Trophoblast cell (in vitro differentiated cells and primary cell): ENCODE results near the gene TOM1L2.

Experiments
- DNase-seq, 2 donors: peaks; one replicate each; pipeline ENCODE4 v3.0.0-alpha.2; 2016
- H2AFZ ChIP-seq: 2 replicates; pipeline ENCODE4 v1.6.1; 2013; ENCODE audit warnings: low read length, moderate library complexity, mild to moderate bottlenecking; ENCODE audit not compliant: insufficient read depth, poor library complexity
- H2AK5ac ChIP-seq: 2 replicates; pipeline ENCODE4 v1.6.1; 2013; ENCODE audit warnings: mild to moderate bottlenecking, low read length
- H2BK120ac ChIP-seq: 2 replicates; pipeline ENCODE4 v1.6.1; 2013; ENCODE audit warnings: low read length, mild to moderate bottlenecking, moderate library complexity; ENCODE audit not compliant: insufficient read depth, poor library complexity
- H2BK12ac ChIP-seq: 2 replicates; pipeline ENCODE4 v1.6.1; 2013; ENCODE audit warnings: mild to moderate bottlenecking, low read length, moderate library complexity
- H2BK5ac ChIP-seq: 2 replicates; pipeline ENCODE4 v1.6.1; 2013; ENCODE audit warnings: low read length, low read depth, moderate library complexity, mild to moderate bottlenecking; ENCODE audit not compliant: poor library complexity
- H3K14ac ChIP-seq: 2 replicates; pipeline ENCODE4 v1.6.1; 2013; ENCODE audit warnings: mild to moderate bottlenecking, low read length
- H3K18ac ChIP-seq: 2 replicates; pipeline ENCODE4 v1.6.1; 2013; ENCODE audit warnings: mild to moderate bottlenecking, low read length
- H3K23ac ChIP-seq: 2 replicates; pipeline ENCODE4 v1.6.1; 2013; ENCODE audit warnings: low read length
- H3K27ac ChIP-seq: 2 replicates; pipeline ENCODE4 v1.5.1; 2013; ENCODE audit warnings: low read depth, mild to moderate bottlenecking, inconsistent platforms, low read length, moderate library complexity
- H3K27me3 ChIP-seq: 2 replicates; pipeline ENCODE4 v1.6.1; 2013; ENCODE audit warnings: inconsistent platforms, mild to moderate bottlenecking, low read length, moderate library complexity; ENCODE audit not compliant: insufficient read depth
- H3K36me3 ChIP-seq, 2 experiments: 1 replicate in 1 of 2; 2 replicates in 1 of 2; pipeline ENCODE4 v1.6.1; 2013; ENCODE audit warnings: low read length in 2 of 2, mild to moderate bottlenecking in 2 of 2, moderate library complexity in 1 of 2; ENCODE audit not compliant: insufficient read depth in 2 of 2, control insufficient read depth in 1 of 2
- H3K4ac ChIP-seq: 2 replicates; pipeline ENCODE4 v1.6.1; 2013; ENCODE audit warnings: low read depth, mild to moderate bottlenecking, low read length, moderate library complexity
- H3K4me1 ChIP-seq, 2 experiments: 1 replicate in 1 of 2; 2 replicates in 1 of 2; pipeline ENCODE4 v1.6.1; 2013; ENCODE audit warnings: low read length in 2 of 2, mild to moderate bottlenecking in 2 of 2, moderate library complexity in 1 of 2; ENCODE audit not compliant: insufficient read depth in 2 of 2, control insufficient read depth in 1 of 2
- H3K4me2 ChIP-seq: 2 replicates; pipeline ENCODE4 v1.6.1; 2013; ENCODE audit warnings: inconsistent platforms, mild to moderate bottlenecking, low read length, moderate library complexity
- H3K4me3 ChIP-seq: 2 replicates; pipeline ENCODE4 v1.5.1; 2013; ENCODE audit warnings: mild to moderate bottlenecking, low read depth, low read length, inconsistent platforms
- H3K79me1 ChIP-seq: one replicate; pipeline ENCODE4 v1.6.1; 2013; ENCODE audit warnings: low read length
- H3K79me2 ChIP-seq: 2 replicates; pipeline ENCODE4 v1.6.1; 2013; ENCODE audit warnings: low read length, mild to moderate bottlenecking; ENCODE audit not compliant: control insufficient read depth, insufficient read depth, poor library complexity
- H3K9ac ChIP-seq: 2 replicates; pipeline ENCODE4 v1.6.1; 2013; ENCODE audit warnings: mild to moderate bottlenecking, low read length
- H3K9me3 ChIP-seq: 2 replicates; pipeline ENCODE4 v1.6.1; 2013; ENCODE audit warnings: low read depth, mild to moderate bottlenecking, control low read depth, inconsistent platforms, low read length; ENCODE audit not compliant: insufficient read depth
- H4K12ac ChIP-seq: 2 replicates; pipeline ENCODE4 v1.6.1; 2013; ENCODE audit warnings: low read depth, mild to moderate bottlenecking, low read length, moderate library complexity
- H4K8ac ChIP-seq: 2 replicates; pipeline ENCODE4 v1.6.1; 2013; ENCODE audit warnings: low read depth, mild to moderate bottlenecking, low read length, moderate library complexity
- H4K91ac ChIP-seq: one replicate; pipeline ENCODE4 v1.6.1; 2013; ENCODE audit warnings: low read depth, mild to moderate bottlenecking, low read length, moderate library complexity
- WGBS: extraction: QIAGEN DNeasy Blood & Tissue Kit; methylation state at CpG from one replicate; pipeline ENCODE4 v1.1.7; 2013; ENCODE audit warnings: missing lambda C conversion rate; ENCODE audit not compliant: insufficient read length, insufficient coverage; ENCODE audit errors: extremely low coverage; 5-methylcytosine and 5-hydroxymethylcytosine counted together

Gene TOM1L2

GRCh38 chr17:17983776-17984175, 11.6 kb upstream of the TOM1L2 start:
- Histone ChIP-seq H3K4me1 (peaks cover 8 to 12% of the 10 kb centered on the region in 2 experiments), H3K9ac (no peak overlapping the region), H3K18ac (no peak overlapping the region), H3K79me1 (no peaks in the 10 kb centered on the region), H3K4me3 (no peak overlapping the region), H3K27ac (no peak overlapping the region), H2BK5ac (no peak overlapping the region), H4K91ac (no peak overlapping the region), H2BK120ac (no peak overlapping the region), H4K8ac (no peak overlapping the region), H2AK5ac (no peak overlapping the region), H3K14ac (no peak overlapping the region), H4K12ac (no peak overlapping the region), H3K4me2 (no peak overlapping the region), H3K79me2 (no peaks in the 10 kb centered on the region), H3K9me3 (no peaks in the 10 kb centered on the region), H3K23ac (no peak overlapping the region), H2AFZ (no peak overlapping the region), H3K27me3 (no peaks in the 10 kb centered on the region), H3K4ac (no peak overlapping the region), H3K36me3 (no peaks in the 10 kb centered on the region), H2BK12ac (no peak overlapping the region)
- no peak for DNase-seq
- WGBS, result no CpG with 5 or more reads among the region's 6 CpGs

- H3K14ac ChIP-seq, result no peak overlapping the region
- no peaks in the 10 kb centered on the region for H3K79me2 ChIP-seq
- H3K36me3 ChIP-seq, result no peaks in the 10 kb centered on the region
- H3K4me1 ChIP-seq, result peaks cover 5 to 8% of the 10 kb centered on the region in 2 experiments
- H3K9me3 ChIP-seq, result no peaks in the 10 kb centered on the region
- H2AFZ ChIP-seq, result no peak overlapping the region
- H3K4ac ChIP-seq, result no peak overlapping the region
- H2BK5ac ChIP-seq, result no peak overlapping the region
- DNase-seq, result no peak
- no CpG with 5 or more reads among the region's 6 CpGs for WGBS
- no peak overlapping the region for H2BK120ac ChIP-seq
- H4K91ac ChIP-seq, result no peak overlapping the region
- H4K8ac ChIP-seq, result no peak overlapping the region
- H2BK12ac ChIP-seq, result no peak overlapping the region
- no peak overlapping the region for H3K27ac ChIP-seq
- H3K18ac ChIP-seq, result no peak overlapping the region
- no peak overlapping the region for H2AK5ac ChIP-seq
- no peak overlapping the region for H3K4me2 ChIP-seq
- H3K23ac ChIP-seq, result no peak overlapping the region
- no peaks in the 10 kb centered on the region for H3K27me3 ChIP-seq
- no peak overlapping the region for H3K9ac ChIP-seq
- H4K12ac ChIP-seq, result no peak overlapping the region
- no peak overlapping the region for H3K4me3 ChIP-seq
- H3K79me1 ChIP-seq, result no peaks in the 10 kb centered on the region
Measured at GRCh38 chr17:17983376-17983775, 11.2 kb upstream of the TOM1L2 start.

GRCh38 chr17:17982801-17983200, 10.6 kb upstream of the TOM1L2 start:
- H3K36me3 ChIP-seq, result no peaks in the 10 kb centered on the region
- no peak overlapping the region for H3K23ac ChIP-seq
- no peaks in the 10 kb centered on the region for H3K79me2 ChIP-seq
- H3K4me1 ChIP-seq, result peaks cover 2 to 3% of the 10 kb centered on the region in 2 experiments
- no peak overlapping the region for H2BK12ac ChIP-seq
- H2BK5ac ChIP-seq, result no peak overlapping the region
- H3K9ac ChIP-seq, result no peak overlapping the region
- no peak overlapping the region for H3K4me3 ChIP-seq
- no peak for DNase-seq
- H3K4me2 ChIP-seq, result no peak overlapping the region
- no peak overlapping the region for H2AK5ac ChIP-seq
- no CpG with 5 or more reads among the region's 9 CpGs for WGBS
- no peak overlapping the region for H2BK120ac ChIP-seq
- H3K18ac ChIP-seq, result no peak overlapping the region
- no peaks in the 10 kb centered on the region for H3K27me3 ChIP-seq
- H3K4ac ChIP-seq, result no peak overlapping the region
- H4K12ac ChIP-seq, result no peak overlapping the region
- no peak overlapping the region for H4K91ac ChIP-seq
- no peaks in the 10 kb centered on the region for H3K9me3 ChIP-seq
- H2AFZ ChIP-seq, result no peak overlapping the region
- no peak overlapping the region for H4K8ac ChIP-seq
- no peak overlapping the region for H3K14ac ChIP-seq
- H3K27ac ChIP-seq, result no peak overlapping the region
- H3K79me1 ChIP-seq, result no peaks in the 10 kb centered on the region

- Histone ChIP-seq H4K91ac (no peak overlapping the region), H3K27ac (no peak overlapping the region), H3K9ac (no peak overlapping the region), H3K4me2 (no peak overlapping the region), H3K9me3 (no peaks in the 10 kb centered on the region), H3K4me1 (no peaks in the 10 kb centered on the region), H2AFZ (no peak overlapping the region), H3K14ac (no peak overlapping the region), H4K8ac (no peak overlapping the region), H2BK120ac (no peak overlapping the region), H2BK12ac (no peak overlapping the region), H2AK5ac (no peak overlapping the region), H3K4ac (no peak overlapping the region), H3K36me3 (no peaks in the 10 kb centered on the region), H2BK5ac (no peak overlapping the region), H3K4me3 (no peak overlapping the region), H3K79me1 (no peaks in the 10 kb centered on the region), H3K18ac (no peak overlapping the region), H3K79me2 (no peaks in the 10 kb centered on the region), H3K23ac (no peak overlapping the region), H3K27me3 (no peaks in the 10 kb centered on the region), H4K12ac (no peak overlapping the region)
- WGBS, result no CpG with 5 or more reads among the region's 9 CpGs
- no peak for DNase-seq
Measured at GRCh38 chr17:17981330-17981729, 9.1 kb upstream of the TOM1L2 start.
